ENCODE data around the gene TCF7.

Gene TCF7

DNA sequence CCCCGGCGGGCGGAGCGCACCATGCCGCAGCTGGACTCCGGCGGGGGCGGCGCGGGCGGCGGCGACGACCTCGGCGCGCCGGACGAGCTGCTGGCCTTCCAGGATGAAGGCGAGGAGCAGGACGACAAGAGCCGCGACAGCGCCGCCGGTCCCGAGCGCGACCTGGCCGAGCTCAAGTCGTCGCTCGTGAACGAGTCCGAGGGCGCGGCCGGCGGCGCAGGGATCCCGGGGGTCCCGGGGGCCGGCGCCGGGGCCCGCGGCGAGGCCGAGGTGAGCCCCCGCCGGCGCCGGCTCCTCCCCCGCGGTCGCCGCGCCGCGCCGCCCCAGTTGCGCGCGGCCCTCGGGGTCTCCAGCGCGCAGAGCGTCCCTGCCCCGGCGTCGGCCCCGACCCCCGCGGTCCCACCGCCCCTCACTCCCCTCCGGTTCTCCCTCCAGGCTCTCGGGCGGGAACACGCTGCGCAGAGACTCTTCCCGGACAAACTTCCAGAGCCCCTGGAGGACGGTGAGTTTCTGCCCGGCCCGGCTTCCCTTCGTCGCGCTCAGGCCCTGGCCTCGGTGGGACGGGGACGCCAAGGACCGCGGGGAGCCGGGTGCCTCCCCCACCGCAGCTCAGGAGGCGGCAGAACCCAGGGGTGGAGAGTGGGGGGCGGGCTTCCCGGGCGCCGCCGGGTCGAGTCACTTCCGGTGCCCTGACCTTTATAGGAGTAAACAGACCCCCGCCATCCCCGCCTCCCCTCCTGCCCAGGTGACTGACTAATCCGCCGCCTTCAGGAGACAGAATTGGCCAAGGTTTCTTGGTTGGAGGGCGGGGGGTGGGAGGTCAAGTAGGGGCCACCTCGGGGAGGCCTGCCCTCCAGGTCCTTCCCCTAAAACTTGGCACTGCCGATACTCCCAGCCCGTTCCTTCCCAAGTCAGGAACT is 665 bp downstream of the TCF7 start:
- TF ChIP-seq EZH2 (IDR thresholded peaks at IDR 0.05), result no peak
- TF ChIP-seq POLR2AphosphoS5 (IDR thresholded peaks at IDR 0.05; ENCODE audit: borderline replicate concordance, low read depth, low read length), result no peak
- no peak for TF ChIP-seq FOXP2 (optimal IDR thresholded peaks at IDR 0.05; ENCODE audit: control extremely low read depth, extremely low read length, insufficient read depth)
- no peak for DNase-seq (ENCODE audit: low read depth, low spot score)
- Histone ChIP-seq H3K36me3 (ENCODE audit: insufficient read depth, low read length) (no peaks in the 10 kb centered on the region), H3K27ac (no peak overlapping the region), H3K9ac (ENCODE audit: insufficient read length) (no peak overlapping the region), H3K9me3 (ENCODE audit: low read depth, low read length) (no peaks in the 10 kb centered on the region), H3K4me3 (peak overlapping the region; percentile 62)

- Histone ChIP-seq H3K36me3 (ENCODE audit: insufficient read depth, low read length) (no peaks in the 10 kb centered on the region), H3K9me3 (ENCODE audit: low read depth, low read length) (no peaks in the 10 kb centered on the region), H3K9ac (ENCODE audit: insufficient read length) (no peak overlapping the region), H3K4me3 (no peak overlapping the region), H3K27ac (no peak overlapping the region)
- DNase-seq (ENCODE audit: low read depth, low spot score), result no peak
- TF ChIP-seq FOXP2 (optimal IDR thresholded peaks at IDR 0.05; ENCODE audit: control extremely low read depth, extremely low read length, insufficient read depth) (no peak), EZH2 (IDR thresholded peaks at IDR 0.05) (no peak), POLR2AphosphoS5 (IDR thresholded peaks at IDR 0.05; ENCODE audit: borderline replicate concordance, low read depth, low read length) (no peak)
Observed at GRCh38 chr5:134115806-134116175, 1.3 kb downstream of the TCF7 start.

GRCh38 chr5:134116286-134116685 is 1.8 kb downstream of the TCF7 start:
- TF ChIP-seq POLR2AphosphoS5 (IDR thresholded peaks at IDR 0.05; ENCODE audit: borderline replicate concordance, low read depth, low read length), result no peak
- H3K36me3 ChIP-seq (ENCODE audit: insufficient read depth, low read length), result no peaks in the 10 kb centered on the region
- DNase-seq (ENCODE audit: low read depth, low spot score), result no peak
- H3K4me3 ChIP-seq, result no peak overlapping the region
- H3K9ac ChIP-seq (ENCODE audit: insufficient read length), result no peak overlapping the region
- H3K27ac ChIP-seq, result no peak overlapping the region
- H3K9me3 ChIP-seq (ENCODE audit: low read depth, low read length), result no peaks in the 10 kb centered on the region

GRCh38 chr5:134116789-134117761 is 2.6 kb downstream of the TCF7 start:
- no peak for TF ChIP-seq FOXP2 (optimal IDR thresholded peaks at IDR 0.05; ENCODE audit: control extremely low read depth, extremely low read length, insufficient read depth)
- TF ChIP-seq POLR2AphosphoS5 (IDR thresholded peaks at IDR 0.05; ENCODE audit: borderline replicate concordance, low read depth, low read length), result no peak
- TF ChIP-seq EZH2 (IDR thresholded peaks at IDR 0.05), result no peak

GRCh38 chr5:134118212-134118835 is 3.8 kb downstream of the TCF7 start:
- no peak for DNase-seq (ENCODE audit: low read depth, low spot score)
- Histone ChIP-seq H3K27ac (no peak overlapping the region), H3K9me3 (ENCODE audit: low read depth, low read length) (no peaks in the 10 kb centered on the region), H3K4me3 (no peak overlapping the region), H3K9ac (ENCODE audit: insufficient read length) (no peak overlapping the region), H3K36me3 (ENCODE audit: insufficient read depth, low read length) (no peaks in the 10 kb centered on the region)
- TF ChIP-seq FOXP2 (optimal IDR thresholded peaks at IDR 0.05; ENCODE audit: control extremely low read depth, extremely low read length, insufficient read depth) (no peak), POLR2AphosphoS5 (IDR thresholded peaks at IDR 0.05; ENCODE audit: borderline replicate concordance, low read depth, low read length) (no peak), EZH2 (IDR thresholded peaks at IDR 0.05) (no peak)

More at GRCh38 chr5:134116789-134117761, 2.6 kb downstream of the TCF7 start:
- Histone ChIP-seq H3K27ac (no peak overlapping the region), H3K4me3 (no peak overlapping the region), H3K9me3 (ENCODE audit: low read depth, low read length) (no peaks in the 10 kb centered on the region), H3K36me3 (ENCODE audit: insufficient read depth, low read length) (no peaks in the 10 kb centered on the region), H3K9ac (ENCODE audit: insufficient read length) (no peak overlapping the region)
- no peak for DNase-seq (ENCODE audit: low read depth, low spot score)

DNA sequence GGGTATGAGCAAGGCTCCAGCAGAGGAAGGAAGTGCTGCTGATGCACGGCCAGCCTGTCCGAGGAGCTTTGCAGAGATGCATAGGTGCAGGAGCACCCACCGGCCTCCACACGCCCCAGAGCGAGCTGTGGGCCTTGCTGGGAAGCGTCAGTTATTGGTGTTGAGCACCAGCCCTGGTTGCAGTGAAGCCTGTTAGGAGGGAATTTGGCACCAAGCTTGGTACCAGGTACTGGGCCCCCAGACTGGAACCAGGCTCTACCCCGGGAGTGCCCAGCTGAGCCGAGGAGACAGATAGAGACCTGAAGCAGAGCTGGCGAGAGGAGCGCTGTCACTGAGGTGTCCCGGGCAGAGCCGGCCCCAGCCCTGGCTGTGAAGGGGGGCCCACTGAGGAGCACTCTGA is 5.2 kb downstream of the TCF7 start:
- no peak for DNase-seq (ENCODE audit: low read depth, low spot score)
- TF ChIP-seq FOXP2 (optimal IDR thresholded peaks at IDR 0.05; ENCODE audit: control extremely low read depth, extremely low read length, insufficient read depth) (no peak), POLR2AphosphoS5 (IDR thresholded peaks at IDR 0.05; ENCODE audit: borderline replicate concordance, low read depth, low read length) (no peak)
- H3K27ac ChIP-seq, result no peak overlapping the region

GRCh38 chr5:134120386-134121138 is 6.1 kb downstream of the TCF7 start:
- Histone ChIP-seq H3K36me3 (ENCODE audit: insufficient read depth, low read length) (no peaks in the 10 kb centered on the region), H3K4me3 (no peak overlapping the region), H3K27ac (no peak overlapping the region), H3K9me3 (ENCODE audit: low read depth, low read length) (no peaks in the 10 kb centered on the region), H3K9ac (ENCODE audit: insufficient read length) (no peak overlapping the region)
- no peak for DNase-seq (ENCODE audit: low read depth, low spot score)
- TF ChIP-seq EZH2 (IDR thresholded peaks at IDR 0.05) (no peak), FOXP2 (optimal IDR thresholded peaks at IDR 0.05; ENCODE audit: control extremely low read depth, extremely low read length, insufficient read depth) (no peak), POLR2AphosphoS5 (IDR thresholded peaks at IDR 0.05; ENCODE audit: borderline replicate concordance, low read depth, low read length) (no peak)

More for the DNA sequence above, 5.2 kb downstream of the TCF7 start:
- no peak overlapping the region for H3K4me3 ChIP-seq
- H3K9ac ChIP-seq (ENCODE audit: insufficient read length), result no peak overlapping the region
- no peaks in the 10 kb centered on the region for H3K9me3 ChIP-seq (ENCODE audit: low read depth, low read length)
- H3K36me3 ChIP-seq (ENCODE audit: insufficient read depth, low read length), result no peaks in the 10 kb centered on the region
